ENCODE data around the gene ARL6IP6. TPM values are rescaled to one million over a fixed set of nuclear protein-coding genes. Genes with fewer than 3 reads are reported as not detected.
"Not testable (repeated sequence)": the region's sequence is repeated elsewhere in the genome, so short reads cannot be mapped to it uniquely, and the experiment has no call there.

The ARL6IP6 gene
- total RNA-seq, 1 donor from 2014 or later = 19.1 TPM

GRCh38 chr2:152722639-152723038 is 4.2 kb downstream of the ARL6IP6 start:
- DNase-seq (ENCODE audit: low spot score) = not testable (repeated sequence)

DNA sequence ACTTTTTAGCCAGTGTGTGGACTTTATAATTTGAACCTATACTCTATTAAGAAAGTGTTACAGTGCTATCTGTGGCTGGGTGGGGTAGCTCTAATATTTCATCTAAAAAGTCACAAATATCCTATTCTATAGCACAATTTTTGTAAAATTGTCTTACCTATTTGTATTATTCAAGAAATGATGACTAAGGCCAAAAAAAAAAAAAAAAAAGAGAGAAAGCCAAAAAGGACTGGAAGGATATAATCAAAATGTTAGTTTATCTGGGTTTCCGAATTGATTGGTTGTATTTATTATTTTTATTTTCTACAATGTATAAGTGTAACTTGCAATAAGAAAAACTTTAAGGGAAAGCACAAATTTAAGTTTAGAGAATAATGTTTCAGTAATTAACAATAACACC is 5.5 kb downstream of the ARL6IP6 start:
- no peak for DNase-seq (ENCODE audit: low spot score)

- DNase-seq (ENCODE audit: low spot score) = no peak
These were observed 11.4 kb downstream of the ARL6IP6 start for GRCh38 chr2:152729844-152730243.

- DNase-seq (ENCODE audit: low spot score) = no peak
These were observed 12.3 kb downstream of the ARL6IP6 start for GRCh38 chr2:152730591-152731333.

DNA sequence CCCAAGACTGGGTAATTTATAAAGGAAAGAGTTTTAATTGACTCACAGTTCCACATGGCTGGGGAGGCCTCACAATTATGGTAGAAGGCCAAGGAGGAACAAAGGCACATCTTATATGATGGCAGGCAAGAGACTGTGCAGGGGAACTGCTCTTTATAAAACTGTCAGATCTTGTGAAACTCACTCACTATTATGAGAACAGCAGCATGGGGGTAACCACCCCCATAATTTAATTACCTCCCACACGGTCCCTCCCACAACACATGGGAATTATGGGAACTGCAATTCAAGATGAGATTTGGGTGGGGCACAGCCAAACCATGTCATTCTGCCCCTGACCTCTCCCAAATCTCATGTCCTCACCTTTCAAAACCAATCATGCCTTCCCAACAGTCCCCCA is 19.1 kb downstream of the ARL6IP6 start:
- DNase-seq (ENCODE audit: low spot score) = not testable (repeated sequence)

DNA sequence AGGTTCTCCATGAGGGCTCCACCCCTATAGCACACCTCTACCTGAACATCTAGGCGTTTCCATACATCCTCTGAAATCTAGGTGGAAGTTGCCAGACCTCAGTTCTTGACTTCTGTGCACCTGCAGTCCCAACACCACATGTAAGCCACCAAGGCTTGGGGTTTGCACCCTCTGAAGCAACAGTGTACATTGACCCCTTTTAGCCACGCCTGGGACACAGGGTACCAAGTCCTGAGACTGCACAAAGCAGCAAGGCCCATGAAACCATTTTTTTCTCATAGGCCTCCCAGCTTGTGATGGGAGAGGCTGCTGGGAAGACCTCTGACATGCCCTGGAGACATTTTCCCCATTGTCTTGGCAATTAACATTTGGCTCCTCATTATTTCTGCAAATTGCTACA is 20.0 kb downstream of the ARL6IP6 start:
- DNase-seq (ENCODE audit: low spot score) = no peak

DNA sequence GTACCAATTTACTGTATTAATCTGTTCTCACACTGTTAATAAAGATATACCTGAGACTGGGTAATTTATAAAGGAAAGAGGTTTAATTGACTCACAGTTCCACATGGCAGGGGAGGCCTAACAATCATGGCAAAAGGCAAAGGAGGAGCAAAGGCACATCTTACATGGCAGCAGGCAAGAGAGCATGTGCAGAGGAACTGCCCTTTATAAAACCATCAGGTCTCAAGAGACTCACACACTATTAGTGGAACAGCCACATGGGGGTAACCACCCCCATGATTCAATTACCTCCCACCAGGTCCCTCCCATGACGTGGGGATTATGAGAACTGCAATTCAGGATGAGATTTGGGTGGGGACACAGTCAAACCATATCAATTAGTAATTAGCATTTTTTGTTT is 21.3 kb downstream of the ARL6IP6 start:
- not testable (repeated sequence) for DNase-seq (ENCODE audit: low spot score)

DNA sequence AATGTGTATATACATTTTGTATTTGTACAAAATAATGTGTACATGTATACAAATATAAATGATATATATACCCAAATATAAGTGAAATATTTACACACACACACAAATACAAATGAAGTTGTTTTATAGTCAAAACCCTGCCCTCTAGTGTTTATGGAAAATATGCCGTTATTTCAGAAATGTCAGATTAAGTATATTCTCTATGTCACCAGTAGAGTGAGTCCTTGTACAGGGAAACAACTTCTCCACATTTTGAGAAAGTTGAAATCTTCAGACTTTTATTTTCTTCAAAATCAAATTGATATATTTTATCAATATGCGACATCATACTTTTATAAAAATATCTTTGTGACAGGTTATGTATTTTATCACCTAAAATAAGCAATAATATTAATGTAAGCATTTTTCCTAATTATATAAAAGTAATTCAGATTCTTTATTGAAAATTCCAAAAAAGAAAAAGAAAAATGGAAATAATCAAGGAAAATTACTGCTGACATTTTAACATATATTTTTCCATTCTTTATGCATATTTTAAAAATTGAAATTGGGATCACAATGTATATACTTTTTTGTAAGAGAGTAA is 22.4 kb downstream of the ARL6IP6 start:
- no peak for DNase-seq (ENCODE audit: low spot score)

DNA sequence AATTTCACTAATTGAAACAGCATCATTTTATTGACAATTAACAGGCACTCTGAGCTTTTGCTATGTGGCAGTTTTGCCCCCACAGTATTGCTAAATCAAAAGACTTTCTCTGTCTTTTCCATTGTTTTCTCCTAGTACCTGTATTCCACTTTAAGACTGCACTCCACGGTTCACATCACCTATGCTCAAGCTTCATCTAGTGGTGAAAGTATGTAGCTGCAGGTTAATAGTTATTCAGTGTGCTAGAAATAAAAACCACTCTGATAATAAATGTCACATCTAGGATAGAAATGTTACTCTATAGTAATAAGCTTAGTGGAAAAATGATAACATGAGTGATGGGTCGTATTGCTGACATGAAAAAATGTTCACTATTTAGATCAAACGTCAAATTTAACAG is 24.6 kb downstream of the ARL6IP6 start:
- DNase-seq (ENCODE audit: low spot score) = no peak

DNA sequence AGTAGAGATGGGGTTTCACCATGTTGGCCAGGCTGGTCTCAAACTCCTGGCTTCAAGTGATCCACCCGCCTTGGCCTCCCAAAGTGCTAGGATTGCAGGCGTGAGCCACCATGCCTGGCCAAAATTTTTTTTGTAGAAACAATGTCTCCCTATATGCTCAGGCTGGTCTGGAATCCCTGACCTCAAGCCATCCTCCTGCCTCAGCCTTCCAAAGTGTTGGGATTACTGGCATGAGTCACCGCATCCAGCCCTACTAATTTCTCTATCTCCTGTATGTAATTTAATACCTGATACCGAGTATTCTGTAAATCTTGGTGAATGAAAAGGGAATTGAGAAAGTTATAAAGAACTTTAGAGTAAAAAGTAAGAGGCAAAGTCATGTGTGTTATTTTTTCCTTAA is 29.3 kb downstream of the ARL6IP6 start:
- not testable (repeated sequence) for DNase-seq (ENCODE audit: low spot score)

DNA sequence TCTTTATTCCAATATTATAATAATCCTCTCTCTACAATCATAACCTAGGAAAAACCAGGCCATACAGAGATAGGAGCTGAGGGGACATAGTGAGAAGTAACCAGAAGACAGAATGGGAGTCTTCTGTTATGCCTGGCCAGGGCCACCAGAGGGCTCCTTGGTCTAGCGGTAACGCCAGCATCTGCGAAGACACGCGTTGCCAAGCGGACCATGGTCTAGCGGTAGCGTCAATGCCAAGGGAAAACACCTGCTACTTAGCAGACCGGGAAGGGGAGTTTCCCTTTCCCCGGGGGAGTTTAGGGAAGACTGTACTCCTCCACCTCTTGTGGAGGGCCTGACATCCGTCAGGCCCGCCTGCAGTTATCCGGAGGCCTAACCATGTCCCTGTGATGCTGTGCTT is 36.6 kb downstream of the ARL6IP6 start:
- no peak for DNase-seq (ENCODE audit: low spot score)

GRCh38 chr2:152759290-152760072 is 41.1 kb downstream of the ARL6IP6 start:
- no peak for DNase-seq (ENCODE audit: low spot score)

GRCh38 chr2:152761214-152761613 is 42.8 kb downstream of the ARL6IP6 start:
- DNase-seq (ENCODE audit: low spot score) = no peak

DNA sequence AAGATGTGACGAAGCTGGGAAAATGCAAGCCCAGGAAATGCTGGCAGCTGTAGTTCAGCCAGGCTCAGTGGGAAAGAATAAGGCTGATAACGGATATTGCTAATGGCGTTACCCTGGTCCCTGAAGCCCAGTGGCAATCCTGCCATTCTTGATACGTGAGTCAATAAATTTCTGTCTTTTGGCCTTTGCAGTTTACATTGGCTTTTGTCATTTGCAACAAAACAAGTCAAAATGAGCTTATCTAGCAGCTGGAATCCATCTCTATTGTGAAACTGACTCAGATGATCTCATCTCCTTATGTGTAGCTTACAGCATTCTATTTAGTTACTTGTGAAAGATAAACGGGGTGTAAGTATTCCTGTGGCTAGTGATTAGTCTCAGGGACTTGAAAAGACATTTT is 43.8 kb downstream of the ARL6IP6 start:
- no peak for DNase-seq (ENCODE audit: low spot score)

GRCh38 chr2:152763208-152763607 is 44.8 kb downstream of the ARL6IP6 start:
- DNase-seq (ENCODE audit: low spot score) = not testable (repeated sequence)

GRCh38 chr2:152763651-152764050 is 45.2 kb downstream of the ARL6IP6 start:
- no peak for DNase-seq (ENCODE audit: low spot score)

DNA sequence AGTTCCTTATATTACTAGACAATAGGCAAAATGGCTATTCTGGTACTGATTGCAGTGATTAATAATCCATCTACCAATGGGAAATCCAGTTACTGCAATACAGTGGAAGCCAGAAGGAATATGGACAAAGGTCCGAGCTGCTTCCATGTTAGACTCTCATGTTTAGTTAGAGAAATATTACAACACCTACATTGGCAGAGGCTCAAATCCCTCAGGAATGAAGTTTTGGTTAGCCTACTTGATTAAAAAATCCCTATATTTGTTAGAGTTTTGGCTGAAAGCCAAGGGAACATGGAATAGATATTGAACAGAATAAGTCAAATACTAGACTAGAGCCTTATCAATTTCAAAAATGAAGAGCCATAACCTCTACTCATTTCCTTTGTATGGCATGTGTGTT is 48.5 kb downstream of the ARL6IP6 start:
- DNase-seq (ENCODE audit: low spot score) = no peak

- no peak for DNase-seq (ENCODE audit: low spot score)
These were observed 62.8 kb downstream of the ARL6IP6 start for GRCh38 chr2:152781175-152781574.

DNA sequence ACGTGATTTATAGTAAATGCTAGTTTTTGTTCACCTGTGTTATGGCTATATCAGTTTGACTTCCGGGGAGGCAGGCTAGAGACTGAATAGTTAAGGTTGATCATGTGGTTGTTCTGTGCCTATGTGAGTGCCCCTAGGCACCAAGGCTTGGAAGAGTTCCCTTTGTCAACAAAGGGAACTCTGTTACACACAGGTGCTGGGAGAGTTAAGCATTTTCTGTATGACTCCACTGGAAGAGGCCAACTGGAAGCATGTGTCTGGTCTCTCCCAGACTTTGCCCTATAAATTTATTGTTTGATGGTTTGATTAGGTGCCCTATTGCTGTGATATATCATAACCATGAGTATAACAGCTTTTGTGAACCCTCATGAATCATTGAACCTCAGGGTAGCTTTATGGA is 63.8 kb downstream of the ARL6IP6 start:
- DNase-seq (ENCODE audit: low spot score) = no peak

GRCh38 chr2:152790883-152791282 is 72.5 kb downstream of the ARL6IP6 start:
- no peak for DNase-seq (ENCODE audit: low spot score)

GRCh38 chr2:152791979-152792378 is 73.6 kb downstream of the ARL6IP6 start:
- DNase-seq (ENCODE audit: low spot score) = no peak

DNA sequence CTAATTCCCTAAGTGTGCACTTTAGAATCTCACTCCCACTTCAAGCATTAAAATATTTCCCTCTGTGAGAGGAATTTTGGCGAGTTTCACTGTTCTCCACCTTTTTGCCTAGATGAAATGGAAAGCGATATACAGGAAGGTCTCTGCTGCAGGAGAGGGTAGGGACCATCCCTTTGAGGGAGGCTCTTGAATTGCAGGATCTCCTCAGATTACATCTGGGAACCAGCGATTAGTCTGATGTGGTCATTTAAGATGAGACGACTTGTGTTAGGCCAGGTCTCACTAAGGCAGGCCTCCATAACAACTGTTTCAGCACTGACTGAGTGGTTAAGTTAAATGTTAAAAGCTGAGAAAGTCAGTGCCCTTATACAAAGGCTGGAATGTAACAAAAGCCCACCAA is 74.6 kb downstream of the ARL6IP6 start:
- no peak for DNase-seq (ENCODE audit: low spot score)

DNA sequence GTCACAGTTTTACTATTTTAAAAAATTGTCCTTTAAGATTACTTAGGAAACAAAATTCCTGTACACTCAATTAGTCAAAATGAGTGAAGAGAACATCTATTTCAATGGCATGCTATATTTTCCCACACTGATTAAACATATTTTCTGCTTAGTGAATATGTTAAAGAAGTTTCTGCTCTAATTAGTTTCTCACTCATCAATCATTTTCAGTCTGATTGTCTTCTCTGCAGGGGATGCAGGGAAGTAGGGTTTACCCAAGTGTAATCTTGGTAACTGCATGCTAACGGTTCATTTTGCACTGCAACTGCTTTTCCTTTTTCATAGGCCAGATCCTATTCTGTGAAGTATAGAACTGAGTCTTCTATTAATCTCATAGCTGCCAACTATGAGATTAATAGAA is 78.5 kb downstream of the ARL6IP6 start:
- DNase-seq (ENCODE audit: low spot score) = no peak

Data from ureter (tissue), 1 donor.